ENCODE measurements around the gene SEC16A. TPM values are rescaled to one million over a fixed set of nuclear protein-coding genes. Genes with fewer than 3 reads are reported as not detected.

SEC16A gene
- total and polyA plus RNA-seq, 4 donors = 21.7 to 96.1 (median 66.0) TPM

DNA sequence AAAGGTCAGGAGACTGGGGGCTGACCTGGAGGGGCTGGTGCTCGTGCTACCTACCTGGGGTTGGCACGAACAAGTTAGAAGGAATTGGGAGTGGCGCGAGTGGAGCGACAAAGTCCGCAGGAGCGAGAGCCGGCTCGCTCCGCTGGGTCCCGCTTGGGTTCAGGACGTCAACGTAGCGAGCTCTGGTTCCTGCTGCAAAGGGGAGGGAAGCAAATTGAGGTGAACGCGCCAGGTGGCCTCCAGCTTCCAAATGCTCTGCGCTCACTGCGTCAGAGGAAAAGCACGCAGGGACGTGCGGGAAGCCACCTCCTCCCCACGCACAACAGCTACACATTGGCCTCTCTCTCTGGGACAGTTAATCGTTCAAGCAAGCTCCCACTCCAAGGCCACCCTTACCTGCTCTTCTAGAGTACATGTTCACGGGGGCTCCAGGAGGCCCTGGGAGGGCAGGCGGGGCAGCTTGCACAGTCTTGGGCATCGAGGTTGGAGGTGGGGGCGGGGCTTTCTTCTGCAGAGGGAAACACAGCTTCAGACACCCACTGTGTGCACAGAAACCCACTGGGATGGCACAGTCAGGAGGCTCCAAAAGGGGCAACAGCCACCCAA lies 35.6 kb downstream of the SEC16A start:
- DNase-seq (ENCODE audit: low spot score) = no peak
- 95% methylated on average over 27 of the region's 27 CpGs for WGBS

DNA sequence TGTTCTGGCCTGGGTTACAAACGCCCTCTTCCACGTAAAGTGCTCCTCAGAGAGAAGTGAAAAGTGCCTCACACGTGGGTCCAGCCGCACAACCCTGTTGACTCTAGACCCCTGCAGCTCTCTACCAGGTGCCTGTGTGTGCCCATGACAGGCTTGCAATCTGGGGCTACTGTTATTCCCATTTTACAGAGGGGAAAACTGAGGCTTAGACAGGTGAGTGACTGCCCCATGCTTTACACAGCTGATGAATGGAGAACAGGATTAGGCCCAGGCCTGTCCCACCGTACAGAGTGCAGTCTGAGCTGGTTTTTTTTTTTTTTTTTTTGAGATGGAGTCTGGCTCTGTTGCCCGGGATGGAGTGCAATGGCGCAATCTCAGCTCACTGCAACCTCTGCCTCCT lies 37.0 kb downstream of the SEC16A start:
- no peak overlapping the region for H3K27ac ChIP-seq (ENCODE audit: low read depth in 1 of 2, low read length in 2 of 2)
- no peak overlapping the region for H3K9ac ChIP-seq (ENCODE audit: low read depth in 1 of 2, low read length in 2 of 2)
- H3K4me1 ChIP-seq (ENCODE audit: control insufficient read depth in 4 of 4, insufficient read depth in 4 of 4, low read length in 3 of 4) = peaks cover 3 to 26% (median 23%) of the 10 kb centered on the region in 4 donors
- peaks cover 28 to 87% (median 63%) of the 10 kb centered on the region in 4 donors for H3K36me3 ChIP-seq (ENCODE audit: control insufficient read depth in 4 of 4, insufficient read depth in 3 of 4, low read depth in 1 of 4, low read length in 3 of 4)
- H3K27me3 ChIP-seq (ENCODE audit: control insufficient read depth in 4 of 4, insufficient read depth in 4 of 4, low read length in 3 of 4) = no peaks in the 10 kb centered on the region
- H3K4me3 ChIP-seq (ENCODE audit: low read depth in 1 of 3, low read length in 3 of 3) = no peak overlapping the region
- TF ChIP-seq SP1 (IDR thresholded peaks at IDR 0.05) = no peak
- TF ChIP-seq, protein P1, sequence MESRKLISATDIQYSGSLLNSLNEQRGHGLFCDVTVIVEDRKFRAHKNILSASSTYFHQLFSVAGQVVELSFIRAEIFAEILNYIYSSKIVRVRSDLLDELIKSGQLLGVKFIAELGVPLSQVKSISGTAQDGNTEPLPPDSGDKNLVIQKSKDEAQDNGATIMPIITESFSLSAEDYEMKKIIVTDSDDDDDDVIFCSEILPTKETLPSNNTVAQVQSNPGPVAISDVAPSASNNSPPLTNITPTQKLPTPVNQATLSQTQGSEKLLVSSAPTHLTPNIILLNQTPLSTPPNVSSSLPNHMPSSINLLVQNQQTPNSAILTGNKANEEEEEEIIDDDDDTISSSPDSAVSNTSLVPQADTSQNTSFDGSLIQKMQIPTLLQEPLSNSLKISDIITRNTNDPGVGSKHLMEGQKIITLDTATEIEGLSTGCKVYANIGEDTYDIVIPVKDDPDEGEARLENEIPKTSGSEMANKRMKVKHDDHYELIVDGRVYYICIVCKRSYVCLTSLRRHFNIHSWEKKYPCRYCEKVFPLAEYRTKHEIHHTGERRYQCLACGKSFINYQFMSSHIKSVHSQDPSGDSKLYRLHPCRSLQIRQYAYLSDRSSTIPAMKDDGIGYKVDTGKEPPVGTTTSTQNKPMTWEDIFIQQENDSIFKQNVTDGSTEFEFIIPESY (IDR thresholded peaks at IDR 0.05) = no peak
- no peak for TF ChIP-seq YY1 (IDR thresholded peaks at IDR 0.05)
- no peak for TF ChIP-seq FOXA2 (IDR thresholded peaks at IDR 0.05)
- no peak for TF ChIP-seq NR2F2 (IDR thresholded peaks at IDR 0.05)
- TF ChIP-seq, protein P2, sequence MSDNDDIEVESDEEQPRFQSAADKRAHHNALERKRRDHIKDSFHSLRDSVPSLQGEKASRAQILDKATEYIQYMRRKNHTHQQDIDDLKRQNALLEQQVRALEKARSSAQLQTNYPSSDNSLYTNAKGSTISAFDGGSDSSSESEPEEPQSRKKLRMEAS (IDR thresholded peaks at IDR 0.05) = no peak
- DNase-seq (ENCODE audit: low spot score) = no peak
- no peaks in the 10 kb centered on the region for H3K9me3 ChIP-seq (ENCODE audit: control insufficient read depth in 4 of 4, low read length in 3 of 4)
- WGBS = 87% methylated on average over 7 of the region's 7 CpGs

More for the DNA sequence above, 35.6 kb downstream of the SEC16A start:
- no peak overlapping the region for H3K9ac ChIP-seq (ENCODE audit: low read depth in 1 of 2, low read length in 2 of 2)
- H3K27ac ChIP-seq (ENCODE audit: low read depth in 1 of 2, low read length in 2 of 2) = no peak overlapping the region
- no peaks in the 10 kb centered on the region for H3K27me3 ChIP-seq (ENCODE audit: control insufficient read depth in 4 of 4, insufficient read depth in 4 of 4, low read length in 3 of 4)
- peaks cover 2 to 11% (median 9%) of the 10 kb centered on the region in 4 donors for H3K4me1 ChIP-seq (ENCODE audit: control insufficient read depth in 4 of 4, insufficient read depth in 4 of 4, low read length in 3 of 4)
- H3K4me3 ChIP-seq (ENCODE audit: low read depth in 1 of 3, low read length in 3 of 3) = no peak overlapping the region
- TF ChIP-seq YY1 (IDR thresholded peaks at IDR 0.05) (no peak), HNF4A (conservative IDR thresholded peaks at IDR 0.05) (no peak), HNF4G (IDR thresholded peaks at IDR 0.05) (no peak), SP1 (IDR thresholded peaks at IDR 0.05) (no peak), TAF1 (conservative IDR thresholded peaks at IDR 0.05) (no peak), RAD21 (IDR thresholded peaks at IDR 0.05) (no peak), FOXA1 (IDR thresholded peaks at IDR 0.05) (no peak)
- TF ChIP-seq, protein P3, sequence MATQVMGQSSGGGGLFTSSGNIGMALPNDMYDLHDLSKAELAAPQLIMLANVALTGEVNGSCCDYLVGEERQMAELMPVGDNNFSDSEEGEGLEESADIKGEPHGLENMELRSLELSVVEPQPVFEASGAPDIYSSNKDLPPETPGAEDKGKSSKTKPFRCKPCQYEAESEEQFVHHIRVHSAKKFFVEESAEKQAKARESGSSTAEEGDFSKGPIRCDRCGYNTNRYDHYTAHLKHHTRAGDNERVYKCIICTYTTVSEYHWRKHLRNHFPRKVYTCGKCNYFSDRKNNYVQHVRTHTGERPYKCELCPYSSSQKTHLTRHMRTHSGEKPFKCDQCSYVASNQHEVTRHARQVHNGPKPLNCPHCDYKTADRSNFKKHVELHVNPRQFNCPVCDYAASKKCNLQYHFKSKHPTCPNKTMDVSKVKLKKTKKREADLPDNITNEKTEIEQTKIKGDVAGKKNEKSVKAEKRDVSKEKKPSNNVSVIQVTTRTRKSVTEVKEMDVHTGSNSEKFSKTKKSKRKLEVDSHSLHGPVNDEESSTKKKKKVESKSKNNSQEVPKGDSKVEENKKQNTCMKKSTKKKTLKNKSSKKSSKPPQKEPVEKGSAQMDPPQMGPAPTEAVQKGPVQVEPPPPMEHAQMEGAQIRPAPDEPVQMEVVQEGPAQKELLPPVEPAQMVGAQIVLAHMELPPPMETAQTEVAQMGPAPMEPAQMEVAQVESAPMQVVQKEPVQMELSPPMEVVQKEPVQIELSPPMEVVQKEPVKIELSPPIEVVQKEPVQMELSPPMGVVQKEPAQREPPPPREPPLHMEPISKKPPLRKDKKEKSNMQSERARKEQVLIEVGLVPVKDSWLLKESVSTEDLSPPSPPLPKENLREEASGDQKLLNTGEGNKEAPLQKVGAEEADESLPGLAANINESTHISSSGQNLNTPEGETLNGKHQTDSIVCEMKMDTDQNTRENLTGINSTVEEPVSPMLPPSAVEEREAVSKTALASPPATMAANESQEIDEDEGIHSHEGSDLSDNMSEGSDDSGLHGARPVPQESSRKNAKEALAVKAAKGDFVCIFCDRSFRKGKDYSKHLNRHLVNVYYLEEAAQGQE (IDR thresholded peaks at IDR 0.05) = no peak
- TF ChIP-seq, protein P2 (IDR thresholded peaks at IDR 0.05) = no peak
- TF ChIP-seq, protein P1 (IDR thresholded peaks at IDR 0.05) = no peak
- no peaks in the 10 kb centered on the region for H3K9me3 ChIP-seq (ENCODE audit: control insufficient read depth in 4 of 4, low read length in 3 of 4)
- peaks cover 32 to 92% (median 72%) of the 10 kb centered on the region in 4 donors for H3K36me3 ChIP-seq (ENCODE audit: control insufficient read depth in 4 of 4, insufficient read depth in 3 of 4, low read depth in 1 of 4, low read length in 3 of 4)

All from liver (tissue), 9 donors.